NCI-H446 (cell line): ENCODE data around the gene TMEM62.
"Not testable (repeated sequence)": the region's sequence is repeated elsewhere in the genome, so short reads cannot be mapped to it uniquely, and the experiment has no call there.

Experiments used
- DNase-seq, 2 experiments: peaks; one replicate each; lab custom pipeline; 2025; lab: John Stamatoyannopoulos, UW

Gene TMEM62

GRCh38 chr15:43209059-43209824, 75.9 kb downstream of the TMEM62 start:
- DNase-seq = no peak

GRCh38 chr15:43210172-43210745, 76.9 kb downstream of the TMEM62 start:
- DNase-seq = no peak

GRCh38 chr15:43210807-43211206, 77.4 kb downstream of the TMEM62 start:
- DNase-seq = no peak

- DNase-seq = no peak
Observed at GRCh38 chr15:43211224-43211735, 77.9 kb downstream of the TMEM62 start.

GRCh38 chr15:43212299-43212698, 78.9 kb downstream of the TMEM62 start:
- DNase-seq = no peak

- DNase-seq = no peak
Observed at GRCh38 chr15:43212951-43213350, 79.6 kb downstream of the TMEM62 start.

- DNase-seq = no peak
Observed at GRCh38 chr15:43213466-43213865, 80.1 kb downstream of the TMEM62 start.

GRCh38 chr15:43214169-43214568, 80.8 kb downstream of the TMEM62 start:
- no peak for DNase-seq

GRCh38 chr15:43214592-43215295, 81.4 kb downstream of the TMEM62 start:
- DNase-seq = no peak

- DNase-seq = no peak
Observed at GRCh38 chr15:43215961-43216360, 82.6 kb downstream of the TMEM62 start.

- DNase-seq = no peak
Observed at GRCh38 chr15:43218908-43219706, 85.7 kb downstream of the TMEM62 start.

GRCh38 chr15:43219929-43220928, 86.8 kb downstream of the TMEM62 start:
- DNase-seq = no peak

- DNase-seq = no peak
Observed at GRCh38 chr15:43220991-43221403, 87.6 kb downstream of the TMEM62 start, which contains the start of gene EPB42. TSS of gene EPB42 (minus strand) at chr15:43221018. CDS start at chr15:43220825, 193 bp downstream.

GRCh38 chr15:43221422-43221821, 88.0 kb downstream of the TMEM62 start:
- DNase-seq = no peak

- DNase-seq = peak in 1 of 2 experiments; percentile 62
Observed at GRCh38 chr15:43225201-43225949, 92.0 kb downstream of the TMEM62 start.

- not testable (repeated sequence) for DNase-seq
Observed at GRCh38 chr15:43225950-43226255, 92.5 kb downstream of the TMEM62 start.

GRCh38 chr15:43226436-43227305, 93.3 kb downstream of the TMEM62 start:
- DNase-seq = no peak

GRCh38 chr15:43229977-43230376, 96.6 kb downstream of the TMEM62 start:
- DNase-seq = no peak

GRCh38 chr15:43230640-43231115, 97.3 kb downstream of the TMEM62 start:
- no peak for DNase-seq
